GM12878 (cell line): ENCODE measurements around the gene PRR16.

Experiments used
- CREB1 ChIP-seq: IDR thresholded peaks from 2 replicates; pipeline ENCODE4 v1.6.1; 2012; ENCODE audit warnings: low read depth, mild to moderate bottlenecking, inconsistent platforms
- EP300 ChIP-seq, 2 experiments: fragments of 150-350 bp in 1 of 2; IDR thresholded peaks; 2 replicates each; pipeline ENCODE4 v1.6.1; 2011 to 2012; ENCODE audit warnings: low read depth in 2 of 2, low read length in 2 of 2, borderline replicate concordance in 1 of 2, improper control_type of control experiment in 1 of 2, inconsistent platforms in 1 of 2; ENCODE audit not compliant: control insufficient read depth in 1 of 2
- MLLT1 ChIP-seq: fragments of 450-650 bp; IDR thresholded peaks from 2 replicates; pipeline ENCODE4 v1.6.1; 2016; ENCODE audit warnings: mild to moderate bottlenecking
- NBN ChIP-seq: fragments of 450-650 bp; IDR thresholded peaks from 2 replicates; pipeline ENCODE4 v1.6.1; 2016
- PBX3 ChIP-seq: IDR thresholded peaks from 2 replicates; pipeline ENCODE4 v1.6.1; 2011; ENCODE audit warnings: mild to moderate bottlenecking, low read depth, low read length, moderate library complexity; ENCODE audit not compliant: insufficient replicate concordance
- POLR2A ChIP-seq: IDR thresholded peaks from 2 replicates; pipeline ENCODE4 v1.6.1; 2011; ENCODE audit warnings: low read depth, mild to moderate bottlenecking, low read length
- POLR2AphosphoS5 ChIP-seq: IDR thresholded peaks from 2 replicates; pipeline ENCODE4 v1.6.1; 2011; ENCODE audit warnings: mild to moderate bottlenecking, low read length, inconsistent platforms
- SMARCA5 ChIP-seq: fragments of 450-650 bp; IDR thresholded peaks from 2 replicates; pipeline ENCODE4 v1.6.1; 2017; ENCODE audit warnings: mild to moderate bottlenecking
- SMC3 ChIP-seq: IDR thresholded peaks from 2 replicates; pipeline ENCODE4 v1.6.1; 2011; ENCODE audit warnings: low read length, improper control_type of control experiment, borderline replicate concordance
- TF ChIP-seq, protein P1 (sequence below), 3 experiments: IDR thresholded peaks in 2 of 3; conservative IDR thresholded peaks in 1 of 3; 2 replicates each; pipeline ENCODE4 v1.5.1; 2011; ENCODE audit warnings: low read depth in 3 of 3, low read length in 3 of 3, mild to moderate bottlenecking in 3 of 3, control low read depth in 2 of 3, moderate library complexity in 2 of 3, inconsistent platforms in 1 of 3, mixed read lengths in 1 of 3; ENCODE audit not compliant: control insufficient read depth in 2 of 3, insufficient read depth in 1 of 3; ENCODE audit errors: extremely low read depth in 1 of 3

- TF ChIP-seq NBN (no peak), EP300 (IDR thresholded peaks at IDR 0.05; ENCODE audit: borderline replicate concordance in 1 of 2, control insufficient read depth in 1 of 2, low read depth in 2 of 2, low read length in 2 of 2) (no peak), MLLT1 (no peak), PBX3 (no peak), POLR2AphosphoS5 (no peak), SMC3 (no peak), SMARCA5 (no peak), POLR2A (no peak), CREB1 (no peak)
- TF ChIP-seq, protein P1, sequence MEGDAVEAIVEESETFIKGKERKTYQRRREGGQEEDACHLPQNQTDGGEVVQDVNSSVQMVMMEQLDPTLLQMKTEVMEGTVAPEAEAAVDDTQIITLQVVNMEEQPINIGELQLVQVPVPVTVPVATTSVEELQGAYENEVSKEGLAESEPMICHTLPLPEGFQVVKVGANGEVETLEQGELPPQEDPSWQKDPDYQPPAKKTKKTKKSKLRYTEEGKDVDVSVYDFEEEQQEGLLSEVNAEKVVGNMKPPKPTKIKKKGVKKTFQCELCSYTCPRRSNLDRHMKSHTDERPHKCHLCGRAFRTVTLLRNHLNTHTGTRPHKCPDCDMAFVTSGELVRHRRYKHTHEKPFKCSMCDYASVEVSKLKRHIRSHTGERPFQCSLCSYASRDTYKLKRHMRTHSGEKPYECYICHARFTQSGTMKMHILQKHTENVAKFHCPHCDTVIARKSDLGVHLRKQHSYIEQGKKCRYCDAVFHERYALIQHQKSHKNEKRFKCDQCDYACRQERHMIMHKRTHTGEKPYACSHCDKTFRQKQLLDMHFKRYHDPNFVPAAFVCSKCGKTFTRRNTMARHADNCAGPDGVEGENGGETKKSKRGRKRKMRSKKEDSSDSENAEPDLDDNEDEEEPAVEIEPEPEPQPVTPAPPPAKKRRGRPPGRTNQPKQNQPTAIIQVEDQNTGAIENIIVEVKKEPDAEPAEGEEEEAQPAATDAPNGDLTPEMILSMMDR (IDR thresholded peaks at IDR 0.05 in 2 of 3, conservative IDR thresholded peaks at IDR 0.05 in 1 of 3; ENCODE audit: control insufficient read depth in 2 of 3, extremely low read depth in 1 of 3, insufficient read depth in 1 of 3, low read depth in 3 of 3, low read length in 3 of 3) = no peak
These were observed 731 bp downstream of the PRR16 start for GRCh38 chr5:120464627-120465435.
